ENCODE results near the gene C15orf39.

Gene C15orf39

DNA sequence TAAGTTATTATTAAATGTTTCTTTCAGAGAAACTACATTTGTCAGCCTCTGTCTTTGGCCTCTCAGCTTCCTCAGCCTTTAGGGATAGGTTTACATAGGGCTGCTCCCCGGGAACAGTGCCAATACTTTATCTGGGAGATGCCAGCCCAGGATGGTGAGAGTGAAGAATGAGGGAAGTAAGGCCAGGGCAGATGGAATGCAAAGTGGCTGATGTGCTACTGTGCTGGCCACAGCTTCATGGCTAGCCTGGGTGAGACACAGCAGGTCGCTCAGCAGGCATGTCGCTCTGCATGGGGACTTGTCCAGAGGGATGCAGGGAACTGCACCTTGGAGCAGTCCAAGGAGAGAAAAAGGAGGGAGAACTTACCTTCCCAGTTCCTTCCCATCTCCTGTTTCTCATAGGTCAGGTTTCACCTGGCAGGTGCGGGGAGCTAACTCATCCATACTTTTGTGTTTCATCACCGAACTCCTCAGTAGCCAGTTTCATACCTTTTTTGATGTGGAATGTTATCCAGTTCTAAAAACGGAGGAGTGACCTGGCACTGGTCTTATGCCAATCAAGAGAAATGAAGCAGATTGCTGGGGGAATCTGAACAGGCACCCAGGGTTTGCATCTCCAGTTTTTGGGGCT, 30.9 kb upstream of the C15orf39 start:
- Histone ChIP-seq H3K27ac (peak overlapping the region; percentile 0), H3K27me3 (replicated peaks) (no peaks in the 10 kb centered on the region), H3K36me3 (replicated peaks) (no peaks in the 10 kb centered on the region), H3K4me3 (ENCODE audit: low read depth, low read length) (no peak overlapping the region)
- DNase-seq: no peak
- in situ Hi-C loops (cut with HindIII; ENCODE audit: low pct_ligation_motif_present, low sequenced_read_pairs): no loop called here
- TF ChIP-seq, protein P1, sequence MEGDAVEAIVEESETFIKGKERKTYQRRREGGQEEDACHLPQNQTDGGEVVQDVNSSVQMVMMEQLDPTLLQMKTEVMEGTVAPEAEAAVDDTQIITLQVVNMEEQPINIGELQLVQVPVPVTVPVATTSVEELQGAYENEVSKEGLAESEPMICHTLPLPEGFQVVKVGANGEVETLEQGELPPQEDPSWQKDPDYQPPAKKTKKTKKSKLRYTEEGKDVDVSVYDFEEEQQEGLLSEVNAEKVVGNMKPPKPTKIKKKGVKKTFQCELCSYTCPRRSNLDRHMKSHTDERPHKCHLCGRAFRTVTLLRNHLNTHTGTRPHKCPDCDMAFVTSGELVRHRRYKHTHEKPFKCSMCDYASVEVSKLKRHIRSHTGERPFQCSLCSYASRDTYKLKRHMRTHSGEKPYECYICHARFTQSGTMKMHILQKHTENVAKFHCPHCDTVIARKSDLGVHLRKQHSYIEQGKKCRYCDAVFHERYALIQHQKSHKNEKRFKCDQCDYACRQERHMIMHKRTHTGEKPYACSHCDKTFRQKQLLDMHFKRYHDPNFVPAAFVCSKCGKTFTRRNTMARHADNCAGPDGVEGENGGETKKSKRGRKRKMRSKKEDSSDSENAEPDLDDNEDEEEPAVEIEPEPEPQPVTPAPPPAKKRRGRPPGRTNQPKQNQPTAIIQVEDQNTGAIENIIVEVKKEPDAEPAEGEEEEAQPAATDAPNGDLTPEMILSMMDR (IDR thresholded peaks at IDR 0.05; ENCODE audit: low read depth, low read length, missing control alignments): no peak

DNA sequence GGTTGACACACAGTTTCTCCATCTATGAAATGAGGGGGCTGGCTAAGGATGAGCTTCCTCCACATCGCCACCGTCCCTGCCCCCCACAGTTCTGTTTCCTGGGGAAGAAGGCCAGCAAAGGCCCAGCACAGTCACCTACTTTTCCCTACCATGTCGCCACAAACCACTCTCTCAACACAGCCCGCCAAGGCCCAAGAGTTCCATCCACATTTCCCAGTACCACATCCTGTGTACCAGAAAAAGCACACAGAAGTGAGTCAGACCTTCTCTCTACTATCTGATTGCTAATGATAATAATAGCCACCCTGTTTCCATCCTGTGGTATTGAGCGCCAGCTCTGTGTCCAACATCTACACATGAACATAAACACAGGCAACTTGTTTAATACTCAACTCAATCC, 30.3 kb upstream of the C15orf39 start:
- Histone ChIP-seq H3K27me3 (replicated peaks) (no peaks in the 10 kb centered on the region), H3K27ac (peak overlapping the region; percentile 0), H3K4me3 (ENCODE audit: low read depth, low read length) (no peak overlapping the region), H3K36me3 (replicated peaks) (no peaks in the 10 kb centered on the region)
- peak; percentile 84 for DNase-seq
- TF ChIP-seq, protein P1 (IDR thresholded peaks at IDR 0.05; ENCODE audit: low read depth, low read length, missing control alignments): no peak
- in situ Hi-C loops (cut with HindIII; ENCODE audit: low pct_ligation_motif_present, low sequenced_read_pairs): no loop called here

DNA sequence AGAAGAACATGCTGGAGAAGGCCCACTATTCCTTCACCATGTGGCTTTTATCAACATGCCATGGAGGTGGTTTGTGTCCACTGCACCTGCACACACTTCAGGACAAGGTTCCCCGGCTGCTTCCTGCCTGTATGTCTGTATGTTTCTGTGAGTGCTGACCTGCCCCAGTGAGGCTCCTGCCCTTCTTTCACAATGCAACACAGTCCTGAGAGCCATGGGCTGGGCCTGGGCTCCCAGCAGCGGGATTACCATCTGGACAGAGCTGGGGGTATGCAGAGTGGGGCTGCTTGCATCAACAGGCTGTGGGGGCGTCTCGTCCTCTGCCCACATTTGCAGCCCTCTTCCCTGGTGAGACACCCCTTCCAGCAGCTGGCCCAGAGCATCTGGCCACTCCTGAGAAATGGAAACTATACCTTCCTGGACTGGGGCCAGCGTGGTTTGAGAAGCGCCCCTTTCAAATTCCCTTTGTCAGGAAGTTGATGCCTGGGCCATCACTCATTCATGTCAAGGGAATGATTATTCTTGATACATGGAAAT, 29.3 kb upstream of the C15orf39 start:
- no peak for DNase-seq
- no peaks in the 10 kb centered on the region for H3K27me3 ChIP-seq (replicated peaks)
- TF ChIP-seq, protein P1 (IDR thresholded peaks at IDR 0.05; ENCODE audit: low read depth, low read length, missing control alignments): no peak
- in situ Hi-C loops (cut with HindIII; ENCODE audit: low pct_ligation_motif_present, low sequenced_read_pairs): no loop called here
- H3K36me3 ChIP-seq (replicated peaks): no peaks in the 10 kb centered on the region
- H3K4me3 ChIP-seq (ENCODE audit: low read depth, low read length): no peak overlapping the region
- no peak overlapping the region for H3K27ac ChIP-seq

DNA sequence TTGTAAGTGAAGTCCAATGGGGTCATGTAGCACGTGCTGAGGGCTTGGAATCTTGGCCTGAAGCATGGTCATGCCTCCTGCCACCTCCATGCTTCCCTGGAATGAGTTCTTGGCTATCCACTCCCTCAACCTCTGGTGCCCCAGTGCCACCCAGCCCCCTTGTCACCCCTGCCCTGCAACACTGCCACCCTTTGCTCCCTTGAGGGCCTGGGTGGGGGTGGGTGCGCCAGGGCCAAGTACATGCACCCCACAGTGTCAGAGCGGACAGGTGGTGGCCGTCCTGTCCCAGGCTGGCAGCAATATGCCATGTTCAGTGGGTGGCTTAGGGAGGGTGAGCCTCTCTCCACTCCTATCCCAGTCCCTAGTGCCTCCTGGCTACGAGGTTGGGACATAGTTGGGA, 27.6 kb upstream of the C15orf39 start:
- Histone ChIP-seq H3K27me3 (replicated peaks) (no peaks in the 10 kb centered on the region), H3K27ac (no peak overlapping the region), H3K36me3 (replicated peaks) (no peaks in the 10 kb centered on the region), H3K4me3 (ENCODE audit: low read depth, low read length) (no peak overlapping the region)
- no peak for DNase-seq
- in situ Hi-C loops (cut with HindIII; ENCODE audit: low pct_ligation_motif_present, low sequenced_read_pairs): no loop called here
- TF ChIP-seq, protein P1 (IDR thresholded peaks at IDR 0.05; ENCODE audit: low read depth, low read length, missing control alignments): no peak

DNA sequence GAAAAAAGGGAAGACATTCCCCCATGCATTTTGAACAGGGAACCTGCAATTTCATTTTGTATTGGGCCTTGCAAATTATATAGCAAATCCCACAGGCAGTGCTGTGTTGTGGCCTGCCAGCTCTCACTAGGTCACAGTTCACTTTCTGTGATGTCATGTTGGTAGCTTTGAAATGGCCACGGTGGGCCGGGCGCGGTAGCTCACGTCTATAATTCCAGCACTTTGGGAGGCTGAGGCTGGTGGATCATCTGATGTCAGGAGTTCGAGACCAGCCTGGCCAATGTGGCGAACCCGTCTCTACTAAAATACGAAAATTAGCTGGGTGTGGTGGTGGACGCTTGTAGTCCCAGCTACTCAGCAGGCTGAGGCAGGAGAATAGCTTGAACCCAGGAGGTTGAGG, 27.0 kb upstream of the C15orf39 start:
- H3K4me3 ChIP-seq (ENCODE audit: low read depth, low read length): no peak overlapping the region
- H3K27me3 ChIP-seq (replicated peaks): no peaks in the 10 kb centered on the region
- no peak overlapping the region for H3K27ac ChIP-seq
- TF ChIP-seq, protein P1 (IDR thresholded peaks at IDR 0.05; ENCODE audit: low read depth, low read length, missing control alignments): no peak
- DNase-seq: no peak
- in situ Hi-C loops (cut with HindIII; ENCODE audit: low pct_ligation_motif_present, low sequenced_read_pairs): no loop called here
- H3K36me3 ChIP-seq (replicated peaks): no peaks in the 10 kb centered on the region

DNA sequence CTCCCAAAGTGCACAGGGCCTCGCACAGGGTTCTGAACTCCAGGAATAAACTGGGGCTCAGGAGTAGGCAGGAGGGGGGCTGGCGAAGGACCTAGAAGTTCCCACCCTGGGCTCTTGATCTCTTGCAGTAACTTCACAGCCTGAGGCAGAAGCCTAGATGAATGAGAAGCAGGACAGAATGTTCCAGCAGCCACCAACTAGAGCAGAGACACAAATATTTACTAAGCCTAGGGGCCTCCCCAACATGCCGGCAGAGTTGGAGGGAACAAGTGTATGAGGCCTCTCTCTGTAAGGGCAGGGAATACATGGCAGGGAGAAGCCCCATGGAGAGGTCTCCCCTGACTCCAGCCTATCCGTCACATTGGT, 25.3 kb upstream of the C15orf39 start:
- no peak overlapping the region for H3K4me3 ChIP-seq (ENCODE audit: low read depth, low read length)
- H3K27me3 ChIP-seq (replicated peaks): no peaks in the 10 kb centered on the region
- TF ChIP-seq, protein P1 (IDR thresholded peaks at IDR 0.05; ENCODE audit: low read depth, low read length, missing control alignments): no peak
- no peak overlapping the region for H3K27ac ChIP-seq
- in situ Hi-C loops (cut with HindIII; ENCODE audit: low pct_ligation_motif_present, low sequenced_read_pairs): no loop called here
- no peaks in the 10 kb centered on the region for H3K36me3 ChIP-seq (replicated peaks)
- DNase-seq: no peak

Measured in brain microvascular endothelial cell (primary cell).